Activated CD8-positive, alpha-beta memory T cell treated with anti-CD3 and anti-CD28 coated beads, Interleukin-2, amount 50 U/mL, for 24 hours (primary cell): Measurements from ENCODE around the gene MPZL3.
"Not testable (repeated sequence)": the region's sequence is repeated elsewhere in the genome, so short reads cannot be mapped to it uniquely, and the experiment has no call there.

Source experiments
- DNase-seq: peaks from one replicate; pipeline ENCODE4 v3.0.0-alpha.2; 2020; ENCODE audit errors: extremely low read depth

MPZL3 gene

DNA sequence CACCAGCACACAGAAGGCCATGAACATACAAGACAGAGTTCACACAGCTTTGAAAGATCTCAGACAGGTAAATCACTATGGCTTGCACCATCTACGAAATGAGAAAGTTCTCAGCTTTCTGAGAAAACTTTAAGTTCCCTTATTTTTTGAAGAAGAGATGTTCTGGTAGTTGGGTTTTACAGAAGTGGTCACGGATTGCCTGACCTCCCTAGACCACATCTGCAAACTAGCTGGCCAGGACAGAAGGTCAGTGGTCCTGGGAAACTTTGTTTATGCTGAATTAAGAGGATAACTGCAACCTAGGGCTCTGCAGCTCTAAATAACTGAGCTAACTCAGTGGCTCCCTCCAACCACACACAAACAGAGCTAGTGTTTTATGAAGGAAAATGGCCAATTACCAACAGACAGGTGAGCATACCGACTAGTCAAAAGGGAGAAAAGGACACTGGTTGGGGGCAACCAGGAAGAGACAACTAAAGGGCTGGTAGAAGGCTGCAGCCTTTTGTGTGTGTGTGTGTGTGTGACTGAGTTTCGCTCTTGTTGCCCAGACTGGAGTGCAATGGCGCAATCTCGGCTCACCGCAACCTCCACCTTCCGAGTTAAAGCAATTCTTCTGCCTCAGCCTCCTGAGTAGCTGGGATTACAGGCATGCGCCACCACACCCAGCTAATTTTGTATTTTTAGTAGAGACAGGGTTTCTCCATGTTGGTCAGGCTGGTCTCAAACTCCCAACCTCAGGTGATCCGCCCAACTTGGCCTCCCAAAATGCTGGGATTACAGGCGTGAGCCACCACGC is 67.2 kb downstream of the MPZL3 start:
- DNase-seq, result no peak

DNA sequence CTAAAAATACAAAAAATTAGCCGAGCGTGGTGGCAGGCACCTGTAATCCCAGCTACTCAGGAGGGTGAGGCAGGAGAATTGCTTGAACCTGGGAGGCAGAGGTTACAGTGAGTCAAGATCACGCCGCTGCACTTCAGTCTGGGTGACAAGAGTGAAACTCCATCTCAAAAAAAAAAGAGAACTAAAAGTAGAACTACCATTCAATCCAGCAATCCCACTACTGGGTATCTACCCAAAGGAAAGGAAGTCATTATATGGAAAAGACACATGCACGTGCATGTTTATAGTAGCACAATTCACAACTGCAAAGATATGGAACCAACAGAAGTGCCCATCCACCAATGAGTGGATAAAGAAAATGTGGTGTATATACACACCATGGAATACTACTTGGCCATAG is 68.5 kb downstream of the MPZL3 start:
- not testable (repeated sequence) for DNase-seq

DNA sequence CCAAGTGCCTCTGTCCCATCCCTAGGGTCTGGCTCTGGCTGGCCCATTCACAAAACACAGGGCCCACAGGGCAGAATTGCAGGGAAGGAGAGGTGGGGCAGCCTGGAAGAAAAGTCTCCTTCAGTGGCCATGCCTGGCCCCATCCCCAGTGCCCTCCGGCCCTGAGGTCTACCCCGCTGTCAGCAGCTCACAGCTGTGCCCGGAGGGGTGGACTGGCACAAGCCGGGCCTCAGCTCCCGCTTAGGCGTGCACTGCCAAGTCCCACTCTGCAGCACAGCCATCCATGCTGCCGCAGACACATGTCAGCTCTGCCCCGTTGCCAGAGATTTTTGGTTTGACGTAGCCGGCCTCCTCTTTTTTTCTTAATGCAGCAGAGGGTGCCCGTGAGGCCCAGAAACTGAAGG is 71.9 kb downstream of the MPZL3 start:
- DNase-seq, result no peak

DNA sequence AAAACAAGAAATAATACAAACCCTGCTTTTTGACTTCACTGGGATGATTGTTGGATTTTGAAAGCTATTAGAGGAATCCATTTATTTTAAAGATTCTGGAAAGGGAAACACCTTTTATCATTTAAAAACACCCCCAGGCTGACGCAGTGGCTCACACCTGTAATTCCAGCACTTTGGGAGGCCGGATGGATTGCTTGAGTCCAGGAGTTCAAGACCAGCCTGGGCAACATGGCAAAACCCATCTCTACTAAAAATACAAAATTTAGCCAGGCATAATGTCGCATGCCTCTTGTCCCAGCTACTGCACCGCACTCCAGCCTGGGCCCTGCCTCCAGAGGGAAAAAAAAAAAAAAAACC is 75.4 kb downstream of the MPZL3 start:
- DNase-seq, result no peak
